GM21381 (cell line): ENCODE data around the gene EPHA10.
"Not testable (repeated sequence)": the region's sequence is repeated elsewhere in the genome, so short reads cannot be mapped to it uniquely, and the experiment has no call there.

Source experiments
- ATAC-seq: cut with Tn5 transposase; IDR thresholded peaks from one replicate; pipeline ENCODE4 v1.9.1; 2021; ENCODE audit warnings: mild to moderate bottlenecking, moderate library complexity; ENCODE audit not compliant: unreplicated experiment

The EPHA10 gene

DNA sequence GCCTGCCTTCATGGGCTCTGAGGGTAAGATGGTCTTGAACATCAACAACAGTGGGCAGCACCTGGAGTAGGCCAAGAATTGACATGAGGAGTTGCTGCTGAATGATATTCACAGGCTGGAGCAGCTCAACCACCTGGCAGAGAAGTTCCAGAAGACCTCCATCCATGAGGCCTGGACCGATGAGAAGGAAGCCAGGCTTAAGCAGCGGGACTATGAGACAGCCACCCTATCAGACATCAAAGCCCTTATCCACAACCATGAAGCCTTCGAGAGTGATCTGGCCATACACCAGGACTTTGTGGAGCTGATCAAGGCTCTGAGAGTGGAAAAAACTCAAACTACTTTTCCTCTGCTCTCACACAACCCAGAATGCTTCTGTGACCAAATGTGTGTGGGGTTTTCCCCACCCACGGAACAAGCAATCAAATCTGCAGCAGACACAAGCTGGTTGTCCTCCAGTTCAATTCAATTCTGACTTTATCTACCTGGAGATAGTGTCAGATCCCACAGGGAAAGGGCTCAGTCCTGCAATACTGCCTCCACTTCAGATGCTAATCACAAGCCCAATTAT, 12.1 kb upstream of the EPHA10 start:
- no peak for ATAC-seq

DNA sequence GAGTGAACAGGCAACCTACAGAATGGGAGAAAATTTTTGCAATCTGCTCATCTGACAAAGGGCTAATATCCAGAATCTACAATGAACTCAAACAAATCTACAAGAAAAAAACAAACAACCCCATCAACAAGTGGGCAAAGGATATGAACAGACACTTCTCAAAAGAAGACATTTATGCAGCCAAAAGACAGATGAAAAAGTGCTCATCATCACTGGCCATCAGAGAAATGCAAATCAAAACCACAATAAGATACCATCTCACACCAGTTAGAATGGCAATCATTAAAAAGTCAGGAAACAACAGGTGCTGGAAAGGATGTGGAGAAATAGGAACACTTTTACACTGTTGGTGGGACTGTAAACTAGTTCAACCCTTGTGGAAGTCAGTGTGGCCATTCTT, 6.5 kb upstream of the EPHA10 start:
- not testable (repeated sequence) for ATAC-seq

DNA sequence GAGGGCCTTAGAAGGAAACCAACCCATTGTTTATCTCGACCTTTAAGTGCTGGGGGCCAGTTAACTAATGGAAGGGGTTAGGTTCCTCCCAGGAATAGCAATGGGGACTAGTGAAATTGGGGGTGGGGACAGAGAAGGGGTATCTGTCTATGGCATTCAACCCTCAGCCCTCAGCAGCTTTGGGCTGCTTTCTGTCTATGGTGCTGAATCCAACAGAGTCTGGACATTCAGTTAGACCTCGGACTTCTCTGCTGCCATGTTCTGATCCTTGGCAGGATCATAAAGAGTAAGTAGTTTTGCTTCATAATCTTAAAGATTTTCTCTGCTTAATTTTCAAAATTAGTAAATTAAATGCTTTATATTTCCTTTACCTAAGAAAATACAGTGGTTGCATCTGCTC, 2.6 kb upstream of the EPHA10 start:
- no peak for ATAC-seq

DNA sequence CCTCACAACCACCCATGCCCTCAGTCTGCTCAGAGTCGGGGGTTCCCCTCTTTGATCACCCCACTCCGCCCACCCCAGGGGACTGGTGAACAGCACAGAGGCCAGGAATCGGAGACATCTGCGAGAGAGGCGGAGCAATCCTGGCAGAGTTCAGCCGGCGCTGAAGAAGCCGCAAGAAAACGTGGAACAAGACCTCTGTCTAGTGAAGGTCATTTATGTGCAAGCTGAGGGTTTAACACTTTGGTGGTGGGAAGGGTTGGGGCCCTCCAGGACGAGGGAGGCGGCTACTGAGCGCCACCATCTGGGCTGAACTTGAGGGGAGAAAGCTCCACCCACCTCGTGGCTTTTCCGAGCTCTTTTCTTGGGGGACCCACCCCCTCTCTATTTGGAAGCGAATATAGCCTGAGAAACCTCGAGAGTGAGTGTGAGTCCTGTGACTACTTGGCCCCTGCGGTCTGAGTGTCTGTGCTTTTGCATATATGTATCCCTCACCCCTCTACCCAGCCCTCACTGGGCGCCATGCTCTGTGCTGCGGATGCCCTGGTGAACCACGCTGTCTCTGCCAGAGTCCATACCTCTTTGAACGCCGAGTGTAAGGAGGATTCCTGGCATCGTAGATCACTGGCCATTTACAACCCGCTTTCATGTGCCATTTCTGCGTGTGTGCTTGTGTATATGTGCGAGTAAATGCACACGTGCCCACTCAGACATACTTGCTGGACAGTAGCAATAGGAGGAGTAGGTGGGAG, 1.2 kb upstream of the EPHA10 start:
- ATAC-seq, result no peak

DNA sequence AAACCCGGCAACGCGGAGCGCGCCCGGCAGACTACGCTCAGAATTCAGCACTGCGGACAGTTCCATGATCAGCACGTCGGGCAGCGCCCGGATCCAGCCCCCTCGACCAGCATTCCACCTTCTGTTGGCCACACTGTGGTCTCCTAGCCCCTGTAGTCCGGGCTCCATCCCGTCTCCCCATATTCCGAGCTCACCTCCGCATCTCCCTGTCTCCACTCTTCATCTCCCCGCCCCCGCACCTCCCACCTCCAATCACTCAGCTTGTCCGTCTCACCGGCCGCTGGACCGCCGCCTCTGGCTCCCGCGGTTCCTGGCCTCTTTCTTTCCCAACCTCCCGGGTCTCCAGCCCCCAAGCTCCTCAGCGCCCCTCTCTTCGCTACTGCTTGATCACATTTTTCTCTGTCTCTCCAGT, 500 bp downstream of the EPHA10 start:
- no peak for ATAC-seq

DNA sequence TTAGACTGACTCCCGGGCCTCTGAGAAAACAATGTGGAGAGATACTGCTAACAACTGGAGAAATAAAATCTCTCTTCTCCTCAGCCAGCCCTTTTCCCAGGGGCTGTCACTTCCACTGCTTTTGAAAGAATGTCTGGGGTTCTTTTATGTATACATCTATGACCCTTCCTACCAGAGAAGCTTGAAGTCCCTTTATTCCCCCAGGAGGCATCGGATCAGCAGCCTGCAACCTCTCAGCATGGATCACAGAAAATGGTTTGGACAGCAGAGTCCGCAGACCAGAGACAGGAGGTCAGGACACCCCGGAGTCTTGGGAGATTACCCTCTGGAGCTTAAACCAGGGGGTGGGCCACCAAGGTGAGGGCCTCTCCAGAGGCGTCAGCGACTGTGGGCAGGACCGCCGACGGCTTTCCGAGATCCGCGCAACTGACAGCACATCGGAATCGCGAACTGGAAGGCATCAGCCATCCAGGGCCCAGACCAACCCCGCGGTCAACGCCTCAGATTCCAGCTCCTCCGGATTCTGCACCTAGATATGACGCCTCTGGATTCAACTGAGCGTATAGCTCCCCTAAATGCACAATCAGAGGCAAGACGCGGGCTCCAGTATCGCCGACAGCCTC, 1.0 kb downstream of the EPHA10 start:
- ATAC-seq, result no peak

DNA sequence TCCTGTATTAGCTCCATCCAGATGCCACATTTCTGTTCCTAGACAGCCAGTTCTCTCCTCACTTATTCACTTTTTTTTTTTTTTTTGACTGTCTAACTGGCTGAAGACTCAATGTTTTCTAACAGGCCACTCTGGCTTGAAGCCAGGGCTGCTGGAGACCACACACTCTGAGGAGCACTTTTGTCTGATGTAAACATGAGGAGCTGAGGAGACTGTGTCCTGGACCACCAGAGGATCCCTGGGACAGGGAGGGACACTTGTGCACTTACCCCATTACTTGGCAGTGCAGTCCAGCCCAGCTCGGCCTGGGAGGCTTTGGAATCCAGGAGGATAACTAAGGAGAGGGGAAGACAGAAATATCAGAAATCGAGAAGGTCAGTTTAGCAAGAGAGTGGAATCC, 2.4 kb downstream of the EPHA10 start:
- no peak for ATAC-seq

DNA sequence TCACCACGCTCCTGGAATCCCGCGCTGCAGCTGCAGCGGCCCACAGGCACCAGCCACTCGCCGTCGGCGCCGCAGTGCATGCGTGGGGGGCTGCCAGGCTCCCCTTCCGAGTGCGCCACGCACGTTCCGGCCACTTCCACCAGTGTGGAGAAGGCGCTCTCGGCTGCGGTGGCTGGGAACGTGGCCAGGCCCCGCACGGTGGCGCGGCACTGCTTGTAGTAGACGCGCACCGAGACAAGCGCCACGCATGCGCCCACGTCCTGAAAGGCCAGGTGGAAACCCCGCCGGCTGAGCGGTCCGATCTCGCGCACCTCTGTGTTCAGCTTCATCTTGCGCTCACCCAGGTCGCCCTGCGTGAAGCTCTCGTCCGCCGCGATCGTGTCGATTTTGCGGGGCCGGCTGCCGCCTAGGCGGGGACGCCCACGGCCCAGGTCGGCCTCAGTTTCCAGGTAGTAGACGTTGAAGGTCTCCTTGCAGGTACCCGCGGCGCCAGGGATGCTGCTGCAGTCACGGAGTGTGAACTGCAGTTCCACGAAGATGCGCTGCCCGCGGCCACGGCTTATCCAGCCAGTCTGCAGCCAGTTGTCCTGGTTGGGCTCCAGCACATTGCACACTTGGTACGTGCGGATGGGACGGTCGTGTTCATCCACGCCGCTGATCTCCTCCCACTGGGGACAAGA, 3.4 kb downstream of the EPHA10 start:
- no peak for ATAC-seq

DNA sequence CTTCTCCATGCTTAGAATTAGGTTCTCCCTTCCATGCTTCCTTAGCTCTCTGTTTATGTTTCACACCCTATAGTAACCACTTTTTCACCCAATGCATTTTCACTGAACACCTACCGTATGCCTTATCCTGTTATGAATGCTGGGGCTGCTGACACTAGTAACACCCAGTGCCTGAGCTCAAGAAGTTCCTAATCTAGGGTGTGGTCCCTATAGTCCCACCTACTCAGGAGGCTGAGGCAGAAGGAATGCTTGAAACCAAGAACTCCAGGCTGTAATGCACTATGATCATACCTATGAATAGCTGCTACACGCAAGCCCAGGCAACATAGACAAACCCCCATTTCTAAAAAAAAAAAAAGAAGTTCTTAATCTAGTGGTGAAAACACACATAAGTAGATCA, 5.5 kb downstream of the EPHA10 start:
- ATAC-seq, result no peak

DNA sequence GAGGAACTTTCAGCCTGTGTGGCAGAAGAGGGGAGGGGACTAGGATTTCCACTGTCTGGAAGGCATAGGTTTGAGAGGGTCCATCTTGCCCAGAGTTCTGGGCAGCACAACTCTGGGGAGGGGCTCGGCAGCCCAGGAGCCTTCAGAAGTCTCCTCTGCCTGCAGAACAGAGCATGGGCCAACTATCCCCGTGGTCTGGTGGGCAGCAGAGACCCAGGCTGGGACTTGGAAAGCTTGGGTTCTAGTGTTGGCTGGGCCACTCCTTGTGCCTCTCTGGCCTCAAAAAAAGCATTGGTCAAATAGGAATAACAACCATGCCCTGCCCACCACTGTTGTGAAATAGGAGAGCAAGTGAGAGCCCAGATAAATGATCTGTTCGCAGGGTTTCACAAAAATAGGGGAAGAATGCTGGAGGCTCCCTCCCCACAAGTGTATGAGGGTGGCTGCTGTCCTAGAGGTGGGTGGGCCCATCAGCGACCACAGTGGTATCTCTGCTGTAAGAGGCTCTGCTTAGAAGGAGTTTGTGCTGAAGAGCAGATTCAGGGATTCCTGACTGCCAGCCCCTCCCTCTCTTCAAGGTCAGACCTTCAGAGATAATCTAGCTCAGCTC, 8.9 kb downstream of the EPHA10 start:
- no peak for ATAC-seq

DNA sequence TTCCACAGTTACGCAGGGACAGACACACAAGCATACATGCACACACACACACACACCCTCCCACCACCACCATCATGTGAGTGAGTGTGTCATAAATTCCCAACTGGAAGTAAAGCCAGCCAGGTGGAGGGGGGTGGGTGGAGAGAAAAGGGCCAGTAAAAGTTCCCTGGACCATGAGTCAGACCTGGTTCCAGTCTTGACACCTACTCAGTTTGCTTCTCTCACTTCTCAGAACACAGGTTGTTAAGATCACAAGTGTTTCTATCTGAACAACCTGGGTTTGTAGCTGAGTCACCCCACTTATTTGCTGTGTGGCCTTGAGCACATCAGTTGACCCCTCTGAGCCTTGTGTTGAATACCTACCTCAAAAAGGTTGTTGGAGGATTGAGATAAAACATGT, 9.6 kb downstream of the EPHA10 start:
- ATAC-seq, result no peak

DNA sequence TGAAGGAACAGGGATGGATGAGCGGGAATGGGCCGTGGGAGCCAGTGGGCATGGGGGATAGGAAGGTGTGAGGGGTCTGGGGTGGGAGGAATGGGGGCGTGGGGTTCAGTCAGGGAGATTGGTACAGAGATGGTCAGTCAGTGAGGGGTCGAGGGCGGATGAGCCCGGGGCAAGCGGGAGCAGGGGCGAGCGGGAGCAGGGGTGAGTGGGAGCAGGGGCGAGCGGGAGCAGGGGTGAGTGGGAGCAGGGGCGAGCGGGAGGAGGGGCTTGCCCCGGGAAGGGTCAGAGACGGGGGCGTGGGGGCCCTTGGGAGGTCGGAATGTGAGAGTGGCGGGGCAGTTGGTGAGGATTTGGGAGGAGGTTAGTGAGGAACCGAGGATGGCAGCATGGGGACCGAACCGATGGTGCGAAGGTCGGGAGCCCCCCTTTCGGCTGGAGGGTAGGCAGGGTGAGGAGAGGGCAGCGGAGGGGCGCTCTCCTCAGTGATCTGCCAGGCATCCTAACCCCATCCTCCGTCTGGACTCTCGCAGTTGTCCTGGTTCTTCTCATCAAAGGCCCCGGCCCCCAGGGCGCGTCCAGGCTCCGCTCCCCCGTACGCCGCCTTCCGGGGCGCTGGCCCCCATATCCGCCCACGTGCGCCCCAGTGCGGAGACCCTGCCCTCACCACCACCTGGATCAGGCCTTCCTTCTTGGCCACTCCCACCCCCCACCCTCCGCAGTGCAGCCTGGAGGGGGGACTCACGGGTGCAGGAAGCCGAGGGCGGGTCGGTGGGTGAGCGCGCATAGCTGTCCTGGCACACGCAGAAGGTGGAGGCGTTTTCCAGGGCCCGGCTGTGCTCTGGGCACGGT, 11.2 kb downstream of the EPHA10 start:
- ATAC-seq, result no peak

DNA sequence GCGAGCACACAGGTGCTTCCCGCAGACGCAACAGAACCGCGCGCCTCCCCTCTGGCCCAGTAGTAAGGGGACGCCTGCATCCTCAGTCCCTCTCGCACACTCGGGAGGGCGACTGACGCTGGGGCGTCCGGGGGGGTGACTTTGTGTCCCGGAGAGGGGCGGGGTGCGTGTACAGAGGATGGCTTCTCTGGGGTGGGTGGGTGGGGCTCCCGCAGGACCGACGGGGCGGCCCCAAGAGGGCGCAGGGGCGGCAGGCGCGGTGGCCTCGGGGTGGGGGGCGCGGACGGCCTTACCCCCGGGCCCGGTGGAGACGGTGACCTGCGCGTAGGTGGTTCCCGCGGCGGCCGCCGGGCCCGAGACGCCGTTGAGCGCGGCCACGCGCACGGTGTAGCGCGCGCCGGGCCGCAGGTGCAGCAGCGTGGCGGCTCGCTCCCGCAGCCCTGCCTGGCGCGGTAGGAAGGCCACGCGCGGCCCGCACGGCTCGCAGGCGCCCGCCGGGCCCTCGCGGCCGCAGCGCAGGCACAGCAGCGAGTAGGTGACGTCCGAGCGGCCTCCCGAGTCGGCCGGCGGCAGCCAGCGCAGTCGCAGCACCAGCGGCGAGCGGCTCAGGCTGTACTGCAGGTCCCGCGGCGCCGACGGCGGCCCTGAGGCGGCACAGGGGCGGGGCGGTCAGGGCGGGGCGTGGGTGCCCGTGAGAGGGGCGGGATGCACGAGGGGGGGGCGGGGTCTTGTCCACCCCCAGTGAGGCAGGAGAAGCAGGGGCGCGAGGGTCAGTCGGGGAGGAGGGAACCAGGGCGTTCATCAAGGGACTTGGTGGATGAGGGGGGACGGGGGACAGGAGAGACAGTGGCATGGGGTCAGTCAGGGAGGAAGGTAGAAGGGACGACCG, 12.1 kb downstream of the EPHA10 start:
- ATAC-seq, result no peak

DNA sequence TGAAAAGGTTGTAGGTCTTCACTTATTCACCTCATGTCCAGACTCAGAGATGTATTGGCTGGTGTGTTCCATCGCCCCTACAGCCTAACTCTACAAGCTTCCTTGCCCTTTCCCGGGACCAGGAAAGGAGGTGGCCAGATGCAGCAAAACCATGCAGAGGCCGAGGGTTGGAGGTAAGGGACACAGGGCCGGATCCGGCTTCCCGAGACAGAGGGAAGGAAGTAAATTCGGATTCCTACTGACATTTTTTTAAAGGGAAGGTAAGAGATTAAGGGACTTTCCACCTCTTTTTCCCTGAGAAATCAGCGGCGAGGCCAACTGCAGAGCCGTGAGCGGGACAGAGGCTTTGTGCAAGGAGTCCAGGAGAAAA, 12.7 kb downstream of the EPHA10 start:
- no peak for ATAC-seq

DNA sequence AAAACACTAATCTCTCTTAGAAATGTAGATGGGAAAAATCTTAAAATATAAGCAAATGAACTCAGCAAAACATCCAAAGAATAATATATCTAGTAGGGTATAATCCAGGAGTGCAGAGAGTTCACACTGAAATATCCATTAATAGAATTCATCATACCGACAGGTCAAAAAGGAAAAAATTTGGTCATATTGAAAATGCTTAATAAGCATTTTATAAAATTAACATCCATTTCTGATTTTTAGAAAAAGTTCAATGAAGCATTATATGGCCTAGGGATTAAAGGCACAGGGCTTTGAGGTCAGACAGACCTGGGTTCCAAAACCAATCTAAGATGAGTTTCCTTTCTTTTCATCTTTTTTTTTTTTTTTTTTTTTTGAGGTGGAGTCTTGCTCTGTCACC, 16.4 kb downstream of the EPHA10 start:
- ATAC-seq, result no peak

DNA sequence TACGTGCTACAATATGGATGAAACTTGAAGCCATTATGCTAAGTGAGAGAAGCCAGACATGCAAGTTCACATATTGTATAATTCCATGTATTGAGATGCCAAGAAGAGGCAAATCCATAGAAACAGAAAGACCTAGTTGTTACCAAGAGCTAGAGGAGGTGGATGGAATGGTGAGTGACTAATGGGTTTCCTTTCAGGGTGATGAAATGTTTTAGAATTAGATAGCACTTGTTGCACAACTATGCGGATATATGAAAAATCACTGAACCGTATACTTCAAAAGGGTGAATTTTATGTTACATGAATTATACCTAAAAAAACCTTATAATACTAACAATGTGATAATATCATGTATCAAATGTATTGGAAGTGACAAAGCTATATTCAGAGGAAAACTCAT, 18.1 kb downstream of the EPHA10 start:
- no peak for ATAC-seq

DNA sequence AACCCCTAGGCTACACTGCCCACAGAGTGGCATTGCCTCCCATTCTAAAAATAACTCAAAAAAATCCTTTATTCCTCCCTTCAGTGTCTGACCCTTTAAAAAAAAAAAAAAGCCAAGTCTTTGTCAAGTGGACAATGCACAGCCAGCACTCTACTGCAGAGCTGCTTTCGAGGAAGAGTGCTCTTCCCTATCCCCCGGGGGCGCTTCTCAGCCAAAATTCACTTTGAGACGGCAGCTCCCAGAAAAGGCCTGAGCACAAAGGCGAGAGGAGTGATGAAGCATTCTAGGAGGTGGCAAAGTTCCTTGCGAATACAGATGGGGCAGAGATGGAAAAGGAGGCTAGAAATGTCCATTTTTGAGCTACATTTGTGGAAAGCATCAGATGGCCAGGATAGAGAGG, 23.3 kb downstream of the EPHA10 start:
- ATAC-seq, result no peak

DNA sequence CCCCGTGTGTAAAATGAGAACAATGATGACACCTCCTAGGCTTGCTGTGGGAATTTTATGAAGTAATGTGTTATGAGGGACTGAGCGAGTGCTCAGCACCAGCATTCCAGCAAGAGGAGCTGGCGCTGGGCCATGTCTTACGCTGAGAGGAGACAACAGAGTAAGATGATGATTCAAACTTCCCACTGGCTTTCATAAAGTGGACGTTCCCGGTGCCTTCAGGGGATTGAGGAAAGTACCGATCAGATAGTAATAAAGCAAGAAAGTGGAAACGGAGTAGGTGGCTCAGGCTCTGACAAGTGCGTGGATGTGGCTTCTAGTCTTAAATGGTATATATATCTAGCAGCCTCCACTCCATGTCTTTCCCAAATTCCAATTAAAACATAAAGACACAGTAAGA, 23.8 kb downstream of the EPHA10 start:
- ATAC-seq, result no peak

DNA sequence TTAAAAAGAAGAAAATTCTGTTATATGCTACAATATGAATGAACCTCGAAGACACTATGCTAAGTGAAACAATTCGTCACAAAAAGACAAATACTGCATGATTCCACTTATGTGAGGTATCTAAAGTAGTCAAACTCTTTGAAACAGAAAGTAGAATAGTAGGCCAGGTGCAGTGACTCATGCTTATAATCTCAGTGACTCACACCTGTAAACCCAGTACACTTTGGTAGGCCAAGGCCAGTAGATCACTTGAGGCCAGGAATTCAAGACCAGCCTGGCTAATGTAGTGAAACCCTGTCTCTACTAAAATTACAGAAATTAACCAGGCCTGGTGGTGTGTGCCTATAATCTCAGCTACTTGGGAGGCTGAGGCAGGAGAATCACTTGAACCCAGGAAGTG, 25.7 kb downstream of the EPHA10 start:
- ATAC-seq, result no peak

DNA sequence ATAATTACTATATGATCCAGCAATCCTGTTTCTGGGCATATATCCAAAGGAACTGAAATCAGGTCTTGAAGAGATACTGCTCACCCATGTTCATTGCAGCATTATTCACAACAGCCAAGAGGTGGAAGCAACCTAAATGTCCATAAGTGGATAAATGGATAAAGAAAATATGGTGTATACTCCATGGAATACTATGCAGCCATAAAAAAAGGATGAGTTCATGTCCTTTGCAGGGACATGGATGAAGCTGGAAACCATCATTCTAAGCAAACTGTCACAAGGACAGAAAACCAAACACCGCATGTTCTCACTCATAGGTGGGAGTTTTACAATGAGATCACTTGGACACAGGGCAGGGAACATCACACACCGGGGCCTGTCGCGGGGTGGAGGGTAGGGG, 26.3 kb downstream of the EPHA10 start:
- not testable (repeated sequence) for ATAC-seq
